AG04449 (cell line): ENCODE measurements around the gene SLC46A2.

ENCODE experiments used
- CTCF ChIA-PET: fragments of 350-600 bp; formaldehyde crosslinking; extraction: SDS; loops from one replicate; lab custom pipeline; 2021; ENCODE audit warnings: antibody characterized with exemption; lab: Yijun Ruan, JAX
- POLR2A ChIA-PET: fragments of 400-600, 350-600 bp; formaldehyde crosslinking; extraction: SDS; loops from one replicate; lab custom pipeline; 2020; ENCODE audit warnings: antibody characterized with exemption, inconsistent platforms; lab: Yijun Ruan, JAX
- DNase-seq: peaks from one replicate; pipeline ENCODE4 v3.0.0-alpha.2; 2010; ENCODE audit warnings: low read depth, low spot score
- H3K4me3 ChIP-seq: 2 replicates; pipeline ENCODE4 v1.5.1; 2011; ENCODE audit warnings: low read depth, mild to moderate bottlenecking, control low read depth, low read length
- CTCF ChIP-seq: IDR thresholded peaks from one replicate; pipeline ENCODE4 v1.5.1; 2011; ENCODE audit warnings: mild to moderate bottlenecking, moderate library complexity, low read length, control low read depth, inconsistent platforms; ENCODE audit not compliant: insufficient read depth; ENCODE audit errors: missing control alignments

The SLC46A2 gene

GRCh38 chr9:112917987-112918362 lies 27.3 kb upstream of the SLC46A2 start:
- CTCF ChIA-PET: interaction anchor here (0.7 to 7.9 kb wide), 2 partner anchors 15 to 194 kb away, joined by 4 to 49 read pairs; no protein-coding TSS in a partner anchor
- no peak overlapping the region for H3K4me3 ChIP-seq
- POLR2A ChIA-PET: no interaction called here
- no peak for TF ChIP-seq CTCF
- DNase-seq: no peak

DNA sequence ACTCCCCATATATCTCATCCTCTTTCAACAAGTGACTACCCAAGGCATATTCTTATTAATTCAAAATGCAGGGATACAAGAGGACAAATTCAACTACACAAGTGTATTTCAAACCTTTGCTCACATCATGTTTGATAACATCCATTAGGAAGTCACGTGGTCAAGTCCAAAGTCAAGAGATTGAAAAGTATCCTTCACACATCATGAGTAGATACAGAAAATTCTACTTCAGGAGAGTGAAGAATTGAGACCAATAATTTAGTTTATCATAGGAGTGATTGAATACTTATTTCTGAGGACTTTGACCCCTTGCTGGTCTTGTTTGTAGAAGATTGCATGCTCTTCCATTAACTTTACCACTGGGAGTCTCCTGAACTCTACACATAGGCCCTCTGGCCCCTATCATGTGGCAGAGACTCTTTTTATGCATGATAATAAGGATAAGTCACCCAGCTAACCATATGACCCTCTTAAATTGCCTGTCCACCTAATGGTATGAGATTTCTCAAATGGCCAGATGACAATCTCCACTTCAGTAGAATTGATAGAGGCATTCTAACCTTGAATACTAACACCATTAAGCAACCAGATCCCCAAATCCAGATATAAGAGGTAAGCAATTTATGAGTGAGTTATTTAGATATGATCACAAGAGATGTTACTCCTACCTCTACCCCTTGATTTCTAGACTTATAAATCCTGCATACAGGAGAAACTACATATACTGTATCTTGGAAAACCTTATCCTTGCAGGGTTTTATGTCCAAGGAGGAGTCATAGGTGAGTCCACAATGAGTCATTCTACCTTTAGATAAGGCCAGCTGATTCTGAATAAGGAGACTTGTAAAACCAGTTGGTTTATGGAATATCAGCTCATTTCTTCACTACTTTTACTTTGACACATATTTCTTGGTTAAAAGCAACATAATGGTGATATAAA lies 26.6 kb upstream of the SLC46A2 start:
- H3K4me3 ChIP-seq: no peak overlapping the region
- ChIA-PET POLR2A (no interaction called here), CTCF (interaction anchor here (0.7 to 7.9 kb wide), 4 partner anchors 8 to 194 kb away, joined by 4 to 49 read pairs (median 6); no protein-coding TSS in a partner anchor)
- DNase-seq: no peak
- TF ChIP-seq CTCF: no peak

GRCh38 chr9:112914524-112914923 lies 23.8 kb upstream of the SLC46A2 start:
- TF ChIP-seq CTCF: no peak
- CTCF ChIA-PET: interaction anchor here (1.2 to 7.9 kb wide), 2 partner anchors 8 to 12 kb away, joined by 3 to 49 read pairs; no protein-coding TSS in a partner anchor
- POLR2A ChIA-PET: no interaction called here
- no peak overlapping the region for H3K4me3 ChIP-seq
- DNase-seq: no peak

DNA sequence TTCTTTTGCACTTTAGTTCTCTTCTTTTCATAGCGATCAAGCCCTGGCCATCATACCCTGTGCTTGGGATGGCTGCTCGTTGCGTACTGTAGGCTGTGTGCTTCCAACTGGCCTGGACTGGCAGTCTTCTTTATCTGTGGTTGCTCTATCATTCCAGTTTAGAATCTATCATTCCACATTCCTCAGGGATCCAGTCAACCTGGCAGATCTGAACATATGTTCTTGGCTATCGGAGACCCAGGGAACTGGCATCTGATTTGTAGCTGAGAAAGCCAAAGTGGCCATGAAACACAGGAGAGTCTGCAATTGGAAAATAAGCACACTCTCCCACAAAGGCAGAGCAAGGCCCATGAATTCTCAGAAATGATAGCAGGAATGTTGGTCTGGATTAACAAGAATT lies 22.6 kb upstream of the SLC46A2 start:
- DNase-seq: no peak
- CTCF ChIA-PET: interaction anchor here (1.5 to 7.9 kb wide), 2 partner anchors 10 to 68 kb away, joined by 6 to 49 read pairs; no protein-coding TSS in a partner anchor
- H3K4me3 ChIP-seq: no peak overlapping the region
- POLR2A ChIA-PET: no interaction called here
- no peak for TF ChIP-seq CTCF

DNA sequence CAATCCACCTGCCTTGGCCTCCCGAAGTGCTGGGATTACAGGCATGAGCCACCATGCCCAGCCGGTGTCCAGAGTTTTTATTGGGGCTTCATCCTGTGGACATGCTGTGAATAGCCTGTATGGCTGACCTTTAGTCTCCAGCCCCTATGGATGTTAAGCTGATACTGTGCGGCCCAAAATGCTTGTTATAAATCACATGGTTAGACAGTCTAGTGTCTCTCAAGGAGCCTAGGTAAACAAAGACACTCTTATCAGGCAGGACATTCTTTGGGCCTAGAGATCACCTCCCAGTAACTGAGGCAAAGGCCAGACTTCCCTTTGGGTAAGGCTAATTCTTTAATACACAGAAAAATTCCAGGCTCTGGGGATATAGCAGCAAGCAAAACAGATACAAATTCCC lies 22.0 kb upstream of the SLC46A2 start:
- CTCF ChIA-PET: interaction anchor here (1.5 to 7.9 kb wide), 2 partner anchors 10 to 67 kb away, joined by 6 to 49 read pairs; no protein-coding TSS in a partner anchor
- no peak overlapping the region for H3K4me3 ChIP-seq
- DNase-seq: no peak
- POLR2A ChIA-PET: no interaction called here
- TF ChIP-seq CTCF: no peak

- ChIA-PET CTCF (interaction anchor here (2.4 to 7.9 kb wide), 2 partner anchors 9 to 67 kb away, joined by 8 to 49 read pairs; no protein-coding TSS in a partner anchor), POLR2A (no interaction called here)
- no peak for TF ChIP-seq CTCF
- H3K4me3 ChIP-seq: no peak overlapping the region
- DNase-seq: no peak
Observed at GRCh38 chr9:112911736-112912135, 21.1 kb upstream of the SLC46A2 start.
